GM18526 (cell line): Measurements from ENCODE around the gene KCNJ10.

Experiments used
- POLR2A ChIP-seq: IDR thresholded peaks from 3 replicates; pipeline ENCODE4 v1.6.1; 2011; ENCODE audit not compliant: insufficient read length; ENCODE audit errors: extremely low read depth

Gene KCNJ10

GRCh38 chr1:160103658-160104408, 33.9 kb upstream of the KCNJ10 start:
- TF ChIP-seq POLR2A, result no peak

- TF ChIP-seq POLR2A, result no peak
Measured at GRCh38 chr1:160101717-160102522, 32.0 kb upstream of the KCNJ10 start.

- no peak for TF ChIP-seq POLR2A
Measured at GRCh38 chr1:160101037-160101716, 31.2 kb upstream of the KCNJ10 start.

DNA sequence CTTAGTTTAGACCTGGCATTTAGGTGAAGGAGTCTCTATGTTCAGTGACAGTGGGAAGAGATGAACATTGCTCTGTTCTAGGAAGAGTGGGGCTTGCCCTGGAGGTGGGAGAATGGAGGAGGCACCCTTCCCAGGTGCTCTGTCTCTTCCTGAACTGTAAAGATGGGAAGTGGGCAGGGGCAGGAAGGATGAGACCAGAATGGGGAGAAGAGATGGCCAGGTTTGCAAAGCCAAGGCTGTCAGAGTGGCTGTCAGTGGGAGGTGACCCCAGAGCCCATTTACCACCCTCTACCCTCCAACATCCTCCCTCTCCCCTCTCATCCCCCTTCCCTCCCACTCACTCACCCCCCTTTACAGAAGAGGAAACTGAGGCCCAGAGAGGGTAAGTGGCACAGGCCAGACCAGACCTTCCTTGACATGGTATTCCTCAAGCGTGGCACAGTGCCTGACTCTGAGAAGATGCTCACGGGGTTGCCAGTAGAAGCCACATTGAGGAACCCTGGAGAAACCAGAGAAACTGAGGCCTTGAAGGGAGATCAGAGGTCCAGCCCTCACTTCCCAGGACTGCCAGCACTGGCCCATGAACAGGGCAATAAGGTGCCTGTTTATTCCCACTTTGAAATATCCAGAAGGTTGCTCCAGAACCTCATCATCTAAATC, 29.9 kb upstream of the KCNJ10 start:
- TF ChIP-seq POLR2A, result no peak

DNA sequence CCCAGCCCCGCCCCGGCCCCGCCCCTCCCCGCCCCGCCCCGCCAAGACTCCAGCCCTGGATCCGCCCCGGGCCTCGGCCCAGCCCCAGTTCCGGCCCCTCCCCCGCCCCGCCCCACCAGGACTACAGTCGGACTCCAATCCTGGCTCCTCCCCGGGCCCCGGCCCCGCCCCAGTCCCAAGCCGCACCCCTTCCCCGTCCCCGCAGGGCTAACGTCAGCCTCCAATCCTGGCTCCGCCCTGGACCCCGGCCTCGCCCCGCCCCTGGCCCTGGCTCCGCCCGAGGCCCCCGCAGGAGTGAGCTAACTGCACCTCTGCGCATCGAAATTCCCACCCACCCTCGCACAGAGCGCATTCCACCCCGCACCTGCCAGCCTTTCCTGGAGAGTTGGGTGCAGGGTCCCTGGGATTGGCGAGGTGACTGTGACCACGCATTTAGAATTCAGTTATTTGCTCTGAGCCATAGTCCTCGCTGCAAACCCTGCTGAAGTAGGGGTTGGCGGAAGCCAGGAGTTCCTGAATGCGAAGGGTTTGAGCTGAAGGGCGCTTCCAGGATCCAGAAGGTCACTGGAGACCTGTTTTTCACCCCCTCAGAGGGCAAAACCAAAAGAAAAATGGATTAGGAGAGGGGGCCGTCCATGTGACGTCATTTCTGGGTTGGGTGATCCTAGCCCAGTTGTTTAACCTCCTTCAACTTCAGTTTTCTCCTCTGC, 29.0 kb upstream of the KCNJ10 start:
- peak; percentile 38 for TF ChIP-seq POLR2A

- TF ChIP-seq POLR2A, result peak; percentile 40
Measured at GRCh38 chr1:160097911-160098851, 28.2 kb upstream of the KCNJ10 start, which contains the start of gene IGSF8. IGSF8 (minus strand) TSS chr1:160098619; CDS start chr1:160098472, 147 bp downstream.

DNA sequence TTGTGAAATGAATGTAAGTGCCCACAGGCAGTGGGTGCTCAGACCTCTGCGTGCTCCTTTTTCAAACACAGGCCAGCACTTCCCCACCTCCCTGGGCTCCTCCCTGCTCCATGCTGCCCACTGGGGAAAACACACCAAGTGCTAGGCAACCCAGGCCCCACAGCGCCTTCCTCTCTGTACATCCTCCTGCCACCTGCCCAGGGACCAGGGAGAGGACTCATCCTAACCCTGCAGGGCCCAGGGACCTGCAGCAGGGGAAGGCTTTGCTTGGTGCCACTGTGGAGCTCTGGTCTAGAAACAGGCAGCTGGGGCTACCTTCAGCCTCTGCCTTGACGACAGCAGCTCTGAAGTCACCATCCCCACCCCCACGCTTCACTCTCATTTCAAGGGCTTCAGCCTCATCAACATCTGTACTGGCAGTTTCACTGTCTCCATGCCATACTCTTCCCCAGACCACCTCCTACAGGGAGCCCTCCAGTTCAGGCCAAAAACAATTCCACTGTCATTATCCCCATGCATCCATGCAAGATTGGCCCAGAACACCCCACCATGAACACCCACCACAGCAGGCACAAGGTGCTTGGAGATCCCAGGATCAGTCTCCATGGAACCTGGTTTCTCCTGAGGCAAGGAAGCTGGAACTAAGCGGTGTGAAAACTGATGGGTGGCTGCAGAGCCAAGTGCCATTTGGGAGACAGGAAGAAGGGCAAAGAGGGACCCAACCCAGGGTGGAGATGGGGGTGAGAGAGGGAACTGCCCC, 27.4 kb upstream of the KCNJ10 start:
- no peak for TF ChIP-seq POLR2A

GRCh38 chr1:160096274-160097116, 26.5 kb upstream of the KCNJ10 start:
- TF ChIP-seq POLR2A, result no peak

GRCh38 chr1:160095382-160096105, 25.6 kb upstream of the KCNJ10 start:
- no peak for TF ChIP-seq POLR2A

GRCh38 chr1:160094806-160095205, 24.8 kb upstream of the KCNJ10 start:
- no peak for TF ChIP-seq POLR2A

- no peak for TF ChIP-seq POLR2A
Measured at GRCh38 chr1:160094291-160094625, 24.3 kb upstream of the KCNJ10 start.
